HepG2 (cell line): ENCODE results near the gene H2AZ2.

Experiments used
- IRF2 ChIP-seq: IDR thresholded peaks from 2 replicates; pipeline ENCODE4 v1.6.1; 2018; ENCODE audit warnings: missing genetic modification reagents, missing compliant biosample characterization
- ZNF530 ChIP-seq: sonication (generic); formaldehyde crosslinking; IDR thresholded peaks from 2 replicates; pipeline ENCODE4 v1.5.0; 2020; ENCODE audit warnings: low read depth, mild to moderate bottlenecking, missing genetic modification reagents

- TF ChIP-seq IRF2 (CRISPR knock-in tag) (no peak), ZNF530 (CRISPR knock-in tag) (no peak)
Observed at GRCh38 chr7:44852590-44852989, 4.7 kb upstream of the H2AZ2 start.
